Natural killer cell (primary cell): ENCODE data around the gene KANK4. TPM values are rescaled to one million over a fixed set of nuclear protein-coding genes. Genes with fewer than 3 reads are reported as not detected.

Experiments
- ATAC-seq, 3 donors: fragments of 150-1000 bp in 2 of 3; fragments of 200-7000 bp in 1 of 3; cut with Tn5 transposase; 1 replicate in 1 of 3; 2 replicates in 2 of 3; pipeline ENCODE4 v1.10.0; 2021; ENCODE audit warnings: mild to moderate bottlenecking in 2 of 3, moderate library complexity in 2 of 3
- DNase-seq, 2 donors: peaks; one replicate each; pipeline versions ENCODE4 v3.0.0 to v3.0.0-alpha.2; 2013 to 2021; ENCODE audit warnings: mixed read lengths in 1 of 2
- H3K27ac ChIP-seq: one replicate; pipeline ENCODE4 v1.5.1; 2013; ENCODE audit warnings: mild to moderate bottlenecking, low read length
- H3K27me3 ChIP-seq: one replicate; pipeline ENCODE4 v1.6.1; 2013; ENCODE audit warnings: low read length; ENCODE audit not compliant: control insufficient read depth, insufficient read depth
- H3K36me3 ChIP-seq: one replicate; pipeline ENCODE4 v1.6.1; 2013; ENCODE audit warnings: low read length; ENCODE audit not compliant: control insufficient read depth, insufficient read depth
- H3K4me1 ChIP-seq: one replicate; pipeline ENCODE4 v1.6.1; 2013; ENCODE audit warnings: low read length; ENCODE audit not compliant: control insufficient read depth, insufficient read depth
- H3K4me3 ChIP-seq: one replicate; pipeline ENCODE4 v1.5.1; 2013; ENCODE audit warnings: low read length
- H3K9me3 ChIP-seq: one replicate; pipeline ENCODE4 v1.6.1; 2013; ENCODE audit warnings: low read length; ENCODE audit not compliant: control insufficient read depth, insufficient read depth
- H3K27ac Mint-ChIP-seq, 2 donors: one replicate each; pipeline ENCODE4 v1.8.0; 2022; ENCODE audit warnings: mild to moderate bottlenecking in 2 of 2, mixed read lengths in 2 of 2, moderate library complexity in 1 of 2
- H3K27me3 Mint-ChIP-seq, 2 donors: one replicate each; pipeline ENCODE4 v1.8.0; 2022; ENCODE audit warnings: low read depth in 2 of 2, mixed read lengths in 2 of 2
- H3K36me3 Mint-ChIP-seq: one replicate; pipeline ENCODE4 v1.8.0; 2022; ENCODE audit warnings: mixed read lengths
- H3K4me1 Mint-ChIP-seq, 2 donors: one replicate each; pipeline ENCODE4 v1.8.0; 2022; ENCODE audit warnings: mixed read lengths in 2 of 2
- H3K4me3 Mint-ChIP-seq: one replicate; pipeline ENCODE4 v1.8.0; 2022; ENCODE audit warnings: mild to moderate bottlenecking, moderate library complexity, mixed read lengths
- H3K9me3 Mint-ChIP-seq, 2 donors: one replicate each; pipeline ENCODE4 v1.8.0; 2022; ENCODE audit warnings: mixed read lengths in 2 of 2
- WGBS: methylation state at CpG from one replicate; pipeline ENCODE4 v1.1.7; 2013; ENCODE audit warnings: missing lambda C conversion rate; ENCODE audit not compliant: insufficient coverage; 5-methylcytosine and 5-hydroxymethylcytosine counted together
- intact Hi-C: fragments of 100-400 bp; cut with micrococcal nuclease; formaldehyde crosslinking; loops from one replicate; pipeline ENCODE4 v1.14.2; 2022
- total RNA-seq, 4 donors: library from RNA; stranded (reverse); fragments of 120-200 nt in 1 of 4; gene quantifications; one replicate each; pipeline versions ENCODE4 v1.2.3 to v1.2.4, GENCODE V29; 2013 to 2022
- TF ChIP-seq, protein P1 (sequence below): fragments of 200-600 bp; IDR thresholded peaks from one replicate; pipeline ENCODE4 v1.8.0; 2022; ENCODE audit warnings: antibody characterized with exemption

The KANK4 gene
- total RNA-seq, 3 donors from 2014 or later (not counting 1 experiment from before 2014, with no cell fraction given): not detected

DNA sequence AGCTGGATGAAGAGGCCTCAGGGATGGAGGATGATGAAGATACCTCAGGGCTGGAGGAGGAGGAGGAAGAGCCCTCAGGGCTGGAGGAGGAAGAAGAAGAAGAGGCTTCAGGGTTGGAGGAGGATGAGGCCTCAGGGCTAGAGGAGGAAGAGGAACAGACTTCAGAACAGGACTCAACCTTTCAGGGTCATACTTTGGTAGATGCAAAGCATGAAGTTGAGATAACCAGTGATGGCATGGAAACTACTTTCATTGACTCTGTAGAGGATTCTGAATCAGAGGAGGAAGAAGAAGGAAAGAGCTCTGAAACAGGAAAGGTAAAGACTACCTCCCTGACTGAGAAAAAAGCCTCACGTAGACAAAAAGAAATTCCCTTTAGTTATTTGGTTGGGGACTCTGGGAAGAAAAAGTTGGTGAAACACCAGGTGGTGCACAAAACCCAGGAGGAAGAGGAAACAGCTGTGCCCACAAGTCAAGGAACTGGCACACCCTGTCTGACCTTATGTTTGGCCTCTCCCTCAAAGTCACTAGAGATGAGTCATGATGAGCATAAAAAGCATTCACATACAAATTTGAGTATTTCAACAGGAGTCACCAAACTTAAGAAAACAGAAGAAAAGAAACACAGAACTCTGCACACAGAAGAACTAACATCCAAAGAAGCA, 109.2 kb downstream of the KANK4 start:
- H3K27ac Mint-ChIP-seq: no peak overlapping the region
- ATAC-seq: no peak
- intact Hi-C loops: no loop called here
- Histone ChIP-seq H3K27me3 (no peaks in the 10 kb centered on the region), H3K27ac (no peak overlapping the region), H3K36me3 (no peaks in the 10 kb centered on the region), H3K4me1 (no peaks in the 10 kb centered on the region), H3K9me3 (no peaks in the 10 kb centered on the region), H3K4me3 (no peak overlapping the region)
- peaks cover 10% of the 10 kb centered on the region for H3K36me3 Mint-ChIP-seq
- 45% methylated on average over 1 of the region's 1 CpG for WGBS
- no peak for DNase-seq
- H3K9me3 Mint-ChIP-seq: peaks cover 8 to 10% of the 10 kb centered on the region in 2 donors
- no peaks in the 10 kb centered on the region for H3K4me1 Mint-ChIP-seq
- H3K27me3 Mint-ChIP-seq: peaks cover 2 to 8% of the 10 kb centered on the region in 2 donors
- no peak overlapping the region for H3K4me3 Mint-ChIP-seq
- TF ChIP-seq, protein P1, sequence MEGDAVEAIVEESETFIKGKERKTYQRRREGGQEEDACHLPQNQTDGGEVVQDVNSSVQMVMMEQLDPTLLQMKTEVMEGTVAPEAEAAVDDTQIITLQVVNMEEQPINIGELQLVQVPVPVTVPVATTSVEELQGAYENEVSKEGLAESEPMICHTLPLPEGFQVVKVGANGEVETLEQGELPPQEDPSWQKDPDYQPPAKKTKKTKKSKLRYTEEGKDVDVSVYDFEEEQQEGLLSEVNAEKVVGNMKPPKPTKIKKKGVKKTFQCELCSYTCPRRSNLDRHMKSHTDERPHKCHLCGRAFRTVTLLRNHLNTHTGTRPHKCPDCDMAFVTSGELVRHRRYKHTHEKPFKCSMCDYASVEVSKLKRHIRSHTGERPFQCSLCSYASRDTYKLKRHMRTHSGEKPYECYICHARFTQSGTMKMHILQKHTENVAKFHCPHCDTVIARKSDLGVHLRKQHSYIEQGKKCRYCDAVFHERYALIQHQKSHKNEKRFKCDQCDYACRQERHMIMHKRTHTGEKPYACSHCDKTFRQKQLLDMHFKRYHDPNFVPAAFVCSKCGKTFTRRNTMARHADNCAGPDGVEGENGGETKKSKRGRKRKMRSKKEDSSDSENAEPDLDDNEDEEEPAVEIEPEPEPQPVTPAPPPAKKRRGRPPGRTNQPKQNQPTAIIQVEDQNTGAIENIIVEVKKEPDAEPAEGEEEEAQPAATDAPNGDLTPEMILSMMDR: no peak

DNA sequence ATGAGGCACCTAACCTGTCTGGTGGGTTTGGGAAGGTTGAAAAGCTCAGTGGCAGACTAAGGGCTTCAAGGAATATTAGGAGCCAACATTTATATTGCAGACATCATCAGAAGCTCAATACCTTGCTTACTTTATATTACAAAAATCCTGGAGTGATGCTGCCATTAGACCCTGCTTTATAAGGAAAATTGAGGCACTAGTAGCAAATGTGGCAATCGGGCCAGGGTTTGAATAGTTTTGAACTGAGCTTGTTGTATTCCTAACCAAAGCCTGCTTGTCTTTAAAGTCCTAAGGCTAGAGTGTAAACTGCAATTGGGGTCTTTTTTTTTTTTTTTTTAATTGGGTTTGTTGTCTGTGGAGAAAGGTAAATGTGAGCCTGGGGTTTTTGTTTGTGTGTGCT, 110.3 kb downstream of the KANK4 start:
- H3K27ac ChIP-seq: no peak overlapping the region
- no peaks in the 10 kb centered on the region for H3K27me3 ChIP-seq
- H3K4me1 Mint-ChIP-seq: no peaks in the 10 kb centered on the region
- intact Hi-C loops: no loop called here
- no peaks in the 10 kb centered on the region for H3K4me1 ChIP-seq
- peaks cover 2 to 8% of the 10 kb centered on the region in 2 donors for H3K27me3 Mint-ChIP-seq
- TF ChIP-seq, protein P1: no peak
- peaks cover 10% of the 10 kb centered on the region for H3K36me3 Mint-ChIP-seq
- H3K9me3 ChIP-seq: no peaks in the 10 kb centered on the region
- no peaks in the 10 kb centered on the region for H3K36me3 ChIP-seq
- no peak overlapping the region for H3K4me3 Mint-ChIP-seq
- no peak overlapping the region for H3K27ac Mint-ChIP-seq
- no peak overlapping the region for H3K4me3 ChIP-seq
- ATAC-seq (no peak), DNase-seq (no peak)
- 45% methylated on average over 1 of the region's 1 CpG for WGBS
- peaks cover 8 to 10% of the 10 kb centered on the region in 2 donors for H3K9me3 Mint-ChIP-seq

DNA sequence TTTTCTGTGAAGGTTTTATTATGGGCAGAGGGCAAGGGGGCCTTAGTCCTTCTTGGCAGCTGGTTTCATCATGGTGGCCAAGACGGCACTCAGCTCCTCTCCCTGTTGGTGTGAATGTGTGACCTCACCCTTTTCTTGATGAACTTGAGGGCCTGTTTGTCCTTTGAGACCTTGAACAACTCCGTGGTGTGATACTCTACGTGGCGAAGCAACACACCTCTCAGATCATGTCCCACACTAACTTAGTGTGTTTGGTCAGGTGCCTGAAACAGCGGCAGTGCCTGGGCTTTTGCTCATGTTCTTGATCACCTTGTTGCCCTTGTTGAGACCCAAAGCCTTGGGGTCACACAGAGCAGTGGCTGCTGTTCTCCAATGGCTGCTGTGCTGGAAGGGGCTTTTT, 111.1 kb downstream of the KANK4 start:
- 97% methylated on average over 5 of the region's 5 CpGs for WGBS
- intact Hi-C loops: no loop called here

More for the DNA sequence above, 111.1 kb downstream of the KANK4 start:
- Histone ChIP-seq H3K4me3 (no peak overlapping the region), H3K27me3 (no peaks in the 10 kb centered on the region), H3K36me3 (no peaks in the 10 kb centered on the region), H3K9me3 (no peaks in the 10 kb centered on the region), H3K27ac (no peak overlapping the region), H3K4me1 (no peaks in the 10 kb centered on the region)
- DNase-seq: no peak
- TF ChIP-seq, protein P1: no peak
- peaks cover 2 to 8% of the 10 kb centered on the region in 2 donors for H3K27me3 Mint-ChIP-seq
- H3K4me1 Mint-ChIP-seq: no peaks in the 10 kb centered on the region
- H3K9me3 Mint-ChIP-seq: peaks cover 8 to 10% of the 10 kb centered on the region in 2 donors
- H3K36me3 Mint-ChIP-seq: peaks cover 10% of the 10 kb centered on the region
- H3K4me3 Mint-ChIP-seq: no peak overlapping the region
- ATAC-seq: no peak
- H3K27ac Mint-ChIP-seq: no peak overlapping the region
